ENCODE measurements around the gene UBAP2.
"Not testable (repeated sequence)": the region's sequence is repeated elsewhere in the genome, so short reads cannot be mapped to it uniquely, and the experiment has no call there.

UBAP2 gene

GRCh38 chr9:34025811-34026210, 22.9 kb downstream of the UBAP2 start:
- intact Hi-C loops (cut with DNase I; ENCODE audit: low total_unique reads) = no loop called here
- H3K4me1 ChIP-seq = peaks cover 0 to 3% (median 0%) of the 10 kb centered on the region in 4 donors
- peaks cover 0 to 4% (median 0%) of the 10 kb centered on the region in 3 donors for H3K36me3 ChIP-seq
- no peak overlapping the region for H3K27ac ChIP-seq
- no peak overlapping the region for H3K4me3 ChIP-seq
- no peaks in the 10 kb centered on the region for H3K9me3 ChIP-seq
- no peak for DNase-seq
- H3K27me3 ChIP-seq = no peaks in the 10 kb centered on the region
- TF ChIP-seq CTCF (IDR thresholded peaks at IDR 0.05) = no peak

GRCh38 chr9:34025062-34025461, 23.6 kb downstream of the UBAP2 start:
- no peaks in the 10 kb centered on the region for H3K27me3 ChIP-seq
- H3K36me3 ChIP-seq = no peaks in the 10 kb centered on the region
- DNase-seq = no peak
- H3K4me3 ChIP-seq = no peak overlapping the region
- intact Hi-C loops (cut with DNase I; ENCODE audit: low total_unique reads) = no loop called here
- peaks cover 0 to 3% (median 0%) of the 10 kb centered on the region in 4 donors for H3K4me1 ChIP-seq
- no peak for TF ChIP-seq CTCF (IDR thresholded peaks at IDR 0.05)
- H3K9me3 ChIP-seq = no peaks in the 10 kb centered on the region
- H3K27ac ChIP-seq = no peak overlapping the region

GRCh38 chr9:34024476-34024875, 24.2 kb downstream of the UBAP2 start:
- intact Hi-C loops (cut with DNase I; ENCODE audit: low total_unique reads) = not testable (repeated sequence)

GRCh38 chr9:34016149-34016548, 32.5 kb downstream of the UBAP2 start:
- no peak overlapping the region for H3K4me3 ChIP-seq
- intact Hi-C loops (cut with DNase I; ENCODE audit: low total_unique reads) = no loop called here
- H3K4me1 ChIP-seq = no peaks in the 10 kb centered on the region
- TF ChIP-seq CTCF (IDR thresholded peaks at IDR 0.05) = no peak
- H3K9me3 ChIP-seq = no peaks in the 10 kb centered on the region
- DNase-seq = no peak
- peaks cover 0 to 30% (median 7%) of the 10 kb centered on the region in 3 donors for H3K36me3 ChIP-seq
- H3K27ac ChIP-seq = no peak overlapping the region
- H3K27me3 ChIP-seq = no peaks in the 10 kb centered on the region

More at GRCh38 chr9:34024476-34024875, 24.2 kb downstream of the UBAP2 start:
- not testable (repeated sequence) for H3K4me3 ChIP-seq, H3K27me3 ChIP-seq, H3K4me1 ChIP-seq, DNase-seq, H3K36me3 ChIP-seq, H3K9me3 ChIP-seq, H3K27ac ChIP-seq

- H3K27ac ChIP-seq = no peak overlapping the region
- H3K36me3 ChIP-seq = peaks cover 0 to 50% (median 16%) of the 10 kb centered on the region in 3 donors
- DNase-seq = no peak
- intact Hi-C loops (cut with DNase I; ENCODE audit: low total_unique reads) = no loop called here
- H3K4me1 ChIP-seq = no peaks in the 10 kb centered on the region
- H3K4me3 ChIP-seq = no peak overlapping the region
- H3K9me3 ChIP-seq = no peaks in the 10 kb centered on the region
- no peaks in the 10 kb centered on the region for H3K27me3 ChIP-seq
- no peak for TF ChIP-seq CTCF (IDR thresholded peaks at IDR 0.05)
These were observed 37.7 kb downstream of the UBAP2 start for GRCh38 chr9:34010979-34011378.

- intact Hi-C loops (cut with DNase I; ENCODE audit: low total_unique reads) = no loop called here
- Histone ChIP-seq H3K36me3 (peaks cover 3 to 29% (median 5%) of the 10 kb centered on the region in 3 donors), H3K4me1 (no peaks in the 10 kb centered on the region), H3K4me3 (no peak overlapping the region), H3K9me3 (no peaks in the 10 kb centered on the region), H3K27me3 (no peaks in the 10 kb centered on the region), H3K27ac (no peak overlapping the region)
- TF ChIP-seq CTCF (IDR thresholded peaks at IDR 0.05) = no peak
- DNase-seq = no peak
These were observed 46.7 kb downstream of the UBAP2 start for GRCh38 chr9:34001951-34002350.

Data from tibial artery (tissue), 4 donors.